ENCODE data around the gene TMEM131. TPM values are rescaled to one million over a fixed set of nuclear protein-coding genes. Genes with fewer than 3 reads are reported as not detected.

The TMEM131 gene
- total RNA-seq, 2 donors from 2014 or later = 39.0 to 43.0 TPM

- no peaks in the 10 kb centered on the region for H3K27me3 ChIP-seq (ENCODE audit: control insufficient read depth, insufficient read depth, low read length, poor library complexity, severe bottlenecking)
- H3K4me3 ChIP-seq (ENCODE audit: low read length) = no peak overlapping the region
- Mint-ChIP-seq H3K9me3 (no peaks in the 10 kb centered on the region), H3K27ac (peak overlapping the region; percentile 81), H3K4me1 (peaks cover 30% of the 10 kb centered on the region), H3K4me3 (peak overlapping the region; percentile 81), H3K27me3 (ENCODE audit: insufficient read depth) (no peaks in the 10 kb centered on the region), H3K36me3 (ENCODE audit: low read depth) (no peaks in the 10 kb centered on the region)
- no peak overlapping the region for H3K9ac ChIP-seq (ENCODE audit: extremely low read depth, low read length, poor library complexity, severe bottlenecking)
- TF ChIP-seq CTCF (conservative IDR thresholded peaks at IDR 0.05) = no peak
- no peak for DNase-seq
- 94 to 100% methylated on average over 16 to 17 of the region's 19 CpGs for WGBS, 2 experiments (ENCODE audit: insufficient coverage in 1 of 2, insufficient read length in 1 of 2)
- no peaks in the 10 kb centered on the region for H3K36me3 ChIP-seq (ENCODE audit: control insufficient read depth, insufficient read depth, low read length)
- no peak overlapping the region for H3K27ac ChIP-seq (ENCODE audit: low read depth, low read length)
- no peaks in the 10 kb centered on the region for H3K9me3 ChIP-seq (ENCODE audit: control insufficient read depth, low read length)
- H3K4me1 ChIP-seq (ENCODE audit: control insufficient read depth, insufficient read depth, low read length) = peaks cover 6% of the 10 kb centered on the region
Measured at GRCh38 chr2:97996679-97997078, 931 bp upstream of the TMEM131 start.

- H3K4me3 ChIP-seq (ENCODE audit: low read length) = peak overlapping the region; percentile 96
- peak overlapping the region; percentile 68 for H3K9ac ChIP-seq (ENCODE audit: extremely low read depth, low read length, poor library complexity, severe bottlenecking)
- Mint-ChIP-seq H3K27me3 (ENCODE audit: insufficient read depth) (no peaks in the 10 kb centered on the region), H3K27ac (peak overlapping the region; percentile 84), H3K4me1 (peaks cover 42% of the 10 kb centered on the region), H3K4me3 (peak overlapping the region; percentile 81), H3K9me3 (no peaks in the 10 kb centered on the region), H3K36me3 (ENCODE audit: low read depth) (no peaks in the 10 kb centered on the region)
- no peaks in the 10 kb centered on the region for H3K9me3 ChIP-seq (ENCODE audit: control insufficient read depth, low read length)
- H3K36me3 ChIP-seq (ENCODE audit: control insufficient read depth, insufficient read depth, low read length) = no peaks in the 10 kb centered on the region
- no peak for TF ChIP-seq CTCF (conservative IDR thresholded peaks at IDR 0.05)
- H3K4me1 ChIP-seq (ENCODE audit: control insufficient read depth, insufficient read depth, low read length) = peaks cover 10% of the 10 kb centered on the region
- no peak for DNase-seq
- 0 to 1% methylated on average over 25 to 81 of the region's 81 CpGs for WGBS, 2 experiments (ENCODE audit: insufficient coverage in 1 of 2, insufficient read length in 1 of 2)
- no peaks in the 10 kb centered on the region for H3K27me3 ChIP-seq (ENCODE audit: control insufficient read depth, insufficient read depth, low read length, poor library complexity, severe bottlenecking)
- peak overlapping the region; percentile 91 for H3K27ac ChIP-seq (ENCODE audit: low read depth, low read length)
Measured at GRCh38 chr2:97995026-97995733, 568 bp downstream of the TMEM131 start.

GRCh38 chr2:97994476-97994875 is 1.3 kb downstream of the TMEM131 start:
- Histone ChIP-seq H3K4me1 (ENCODE audit: control insufficient read depth, insufficient read depth, low read length) (peaks cover 10% of the 10 kb centered on the region), H3K9me3 (ENCODE audit: control insufficient read depth, low read length) (peaks cover under 1% of the 10 kb centered on the region), H3K4me3 (ENCODE audit: low read length) (peak overlapping the region; percentile 96), H3K27me3 (ENCODE audit: control insufficient read depth, insufficient read depth, low read length, poor library complexity, severe bottlenecking) (no peaks in the 10 kb centered on the region), H3K9ac (ENCODE audit: extremely low read depth, low read length, poor library complexity, severe bottlenecking) (peak overlapping the region; percentile 68), H3K27ac (ENCODE audit: low read depth, low read length) (no peak overlapping the region), H3K36me3 (ENCODE audit: control insufficient read depth, insufficient read depth, low read length) (no peaks in the 10 kb centered on the region)
- 15 to 35% methylated on average over 2 to 4 of the region's 4 CpGs for WGBS, 2 experiments (ENCODE audit: insufficient coverage in 1 of 2, insufficient read length in 1 of 2)
- H3K27me3 Mint-ChIP-seq (ENCODE audit: insufficient read depth) = no peaks in the 10 kb centered on the region
- no peak for DNase-seq
- TF ChIP-seq CTCF (conservative IDR thresholded peaks at IDR 0.05) = no peak
- H3K4me1 Mint-ChIP-seq = peaks cover 49% of the 10 kb centered on the region
- H3K36me3 Mint-ChIP-seq (ENCODE audit: low read depth) = no peaks in the 10 kb centered on the region
- peaks cover 3% of the 10 kb centered on the region for H3K9me3 Mint-ChIP-seq
- H3K27ac Mint-ChIP-seq = no peak overlapping the region
- H3K4me3 Mint-ChIP-seq = peak overlapping the region; percentile 81

All from endodermal cell (in vitro differentiated cells).